Effector CD4-positive, alpha-beta T cell (primary cell): ENCODE measurements around the gene DNHD1.

Source experiments
- DNase-seq: peaks from one replicate; pipeline ENCODE4 v3.0.0-alpha.2; 2020

The DNHD1 gene

GRCh38 chr11:6538456-6538855, 41.4 kb downstream of the DNHD1 start:
- DNase-seq = no peak

DNA sequence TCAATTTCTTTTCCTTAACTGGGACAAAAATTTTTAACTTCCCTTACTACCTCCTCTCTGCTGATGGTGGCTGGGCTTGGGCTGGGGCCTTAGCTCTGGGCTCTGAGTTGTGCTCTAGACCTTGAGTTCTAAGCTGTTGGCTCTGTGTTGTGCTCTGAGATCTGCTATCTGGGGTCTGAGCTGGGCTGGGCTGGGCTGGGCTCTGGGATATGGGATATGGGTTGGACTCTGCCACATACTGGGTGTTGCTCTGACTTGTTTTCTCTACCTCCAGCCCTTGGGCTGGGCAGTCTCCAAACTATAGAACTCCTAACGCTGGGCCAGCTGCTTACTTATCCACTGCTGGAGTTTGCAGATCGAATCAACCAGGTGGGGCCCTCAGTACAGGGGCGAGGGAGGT, 41.9 kb downstream of the DNHD1 start:
- DNase-seq = no peak

GRCh38 chr11:6539748-6540268, 42.7 kb downstream of the DNHD1 start:
- DNase-seq = no peak

- DNase-seq = no peak
Observed at GRCh38 chr11:6541356-6541755, 44.3 kb downstream of the DNHD1 start.

DNA sequence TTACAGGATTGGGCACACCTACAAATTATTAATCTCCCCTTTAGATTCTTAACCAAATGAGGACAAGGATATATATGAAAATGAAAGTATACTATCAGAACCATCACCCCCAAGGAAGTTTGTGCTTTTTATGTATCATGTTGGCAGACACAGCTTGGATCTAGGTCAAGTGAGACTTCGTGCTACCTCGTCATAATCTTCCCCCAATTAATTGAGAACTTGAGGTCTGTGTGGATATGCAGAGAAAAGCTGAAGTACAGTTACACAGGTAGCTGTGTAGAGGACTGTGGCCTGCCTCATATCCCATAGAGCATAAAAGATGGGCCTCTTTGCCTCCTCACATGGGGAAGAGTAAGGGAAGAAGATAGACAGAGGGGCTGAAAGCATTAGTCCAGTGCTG, 45.6 kb downstream of the DNHD1 start:
- no peak for DNase-seq

GRCh38 chr11:6544921-6545850, 48.1 kb downstream of the DNHD1 start:
- DNase-seq = no peak

DNA sequence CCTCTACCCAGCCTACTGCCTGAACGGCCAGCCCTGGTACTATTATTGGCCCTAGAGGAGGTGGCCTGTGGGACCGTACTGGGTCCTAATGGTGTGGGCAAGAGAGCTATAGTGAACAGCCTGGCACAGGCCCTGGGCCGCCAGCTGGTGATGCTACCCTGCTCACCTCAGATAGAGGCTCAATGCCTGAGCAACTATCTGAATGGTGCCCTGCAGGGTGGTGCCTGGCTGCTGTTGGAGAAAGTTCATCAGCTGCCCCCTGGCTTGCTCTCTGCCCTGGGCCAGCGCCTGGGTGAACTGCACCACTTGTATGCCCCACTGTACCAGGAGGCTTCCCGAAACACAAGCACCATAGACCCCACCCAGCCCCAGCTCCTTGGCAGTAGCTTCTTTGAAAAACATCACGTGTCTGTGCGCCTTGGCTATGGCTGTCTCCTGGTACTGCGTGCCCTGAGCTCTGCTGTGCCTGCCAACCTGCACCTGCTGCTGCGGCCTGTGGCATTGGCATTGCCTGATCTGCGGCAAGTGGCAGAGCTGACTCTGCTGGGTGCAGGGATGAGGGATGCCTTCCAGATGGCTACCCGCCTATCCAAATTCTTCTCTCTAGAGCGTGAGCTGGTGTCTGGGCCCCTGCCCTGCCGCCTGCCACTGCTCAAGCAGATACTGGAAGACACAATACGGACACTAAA, 49.0 kb downstream of the DNHD1 start:
- no peak for DNase-seq

DNA sequence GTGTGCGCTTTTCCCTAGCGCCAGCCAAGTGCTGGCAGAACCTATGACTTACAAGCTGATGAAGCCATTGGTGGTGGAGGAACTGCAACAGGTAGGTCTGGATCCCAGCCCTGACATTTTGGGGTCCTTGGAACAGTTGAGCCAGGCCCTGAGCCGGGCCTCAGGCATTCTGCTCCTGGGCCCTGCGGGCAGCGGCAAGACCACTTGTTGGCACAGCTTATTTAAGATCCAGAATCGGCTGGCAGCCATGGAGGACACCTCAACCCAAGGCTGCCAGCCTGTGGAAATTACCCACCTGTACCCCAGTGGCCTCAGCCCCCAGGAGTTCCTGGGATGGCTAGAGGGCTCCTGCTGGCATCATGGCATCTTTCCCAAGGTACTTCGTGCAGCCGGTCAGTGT, 49.7 kb downstream of the DNHD1 start:
- no peak for DNase-seq

- no peak for DNase-seq
Observed at GRCh38 chr11:6547177-6547576, 50.1 kb downstream of the DNHD1 start.

DNA sequence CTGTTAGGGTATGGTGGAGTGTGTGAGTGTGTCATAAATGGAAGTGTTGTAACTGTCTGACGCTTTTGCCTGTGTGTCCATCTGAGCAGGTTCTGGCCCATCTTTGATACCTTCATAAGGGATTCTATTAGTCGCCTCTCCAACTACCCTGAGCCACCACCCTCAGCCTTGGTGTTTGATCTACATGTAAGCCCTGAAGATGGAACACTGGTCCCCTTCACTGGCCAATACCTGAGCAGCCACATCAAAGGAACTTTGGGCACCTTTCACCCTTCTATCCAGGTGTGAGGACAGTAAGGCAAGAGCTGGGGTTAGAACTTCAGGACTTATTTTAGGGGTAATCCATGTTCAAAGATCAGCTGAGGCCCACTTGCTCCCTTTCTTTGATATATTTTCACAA, 51.0 kb downstream of the DNHD1 start:
- no peak for DNase-seq

GRCh38 chr11:6548641-6549040, 51.6 kb downstream of the DNHD1 start:
- no peak for DNase-seq

DNA sequence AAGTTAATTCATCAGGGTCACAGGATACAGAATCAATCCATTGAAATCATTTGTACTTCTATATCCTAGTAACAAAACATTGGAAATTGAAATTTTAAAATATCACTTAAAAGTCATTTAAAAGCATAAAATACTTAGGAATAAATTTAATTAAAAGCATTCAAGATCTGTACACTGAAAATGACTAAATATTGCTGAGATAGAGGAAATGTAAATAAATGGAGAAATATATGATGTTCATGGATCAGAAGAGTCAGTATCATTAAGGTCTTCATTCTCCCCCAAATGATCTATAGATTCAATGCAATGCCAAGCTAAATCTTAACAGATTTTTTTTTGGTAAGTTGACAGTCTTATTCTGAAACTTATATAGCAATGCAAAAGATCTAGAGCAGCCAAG, 56.6 kb downstream of the DNHD1 start:
- DNase-seq = no peak

DNA sequence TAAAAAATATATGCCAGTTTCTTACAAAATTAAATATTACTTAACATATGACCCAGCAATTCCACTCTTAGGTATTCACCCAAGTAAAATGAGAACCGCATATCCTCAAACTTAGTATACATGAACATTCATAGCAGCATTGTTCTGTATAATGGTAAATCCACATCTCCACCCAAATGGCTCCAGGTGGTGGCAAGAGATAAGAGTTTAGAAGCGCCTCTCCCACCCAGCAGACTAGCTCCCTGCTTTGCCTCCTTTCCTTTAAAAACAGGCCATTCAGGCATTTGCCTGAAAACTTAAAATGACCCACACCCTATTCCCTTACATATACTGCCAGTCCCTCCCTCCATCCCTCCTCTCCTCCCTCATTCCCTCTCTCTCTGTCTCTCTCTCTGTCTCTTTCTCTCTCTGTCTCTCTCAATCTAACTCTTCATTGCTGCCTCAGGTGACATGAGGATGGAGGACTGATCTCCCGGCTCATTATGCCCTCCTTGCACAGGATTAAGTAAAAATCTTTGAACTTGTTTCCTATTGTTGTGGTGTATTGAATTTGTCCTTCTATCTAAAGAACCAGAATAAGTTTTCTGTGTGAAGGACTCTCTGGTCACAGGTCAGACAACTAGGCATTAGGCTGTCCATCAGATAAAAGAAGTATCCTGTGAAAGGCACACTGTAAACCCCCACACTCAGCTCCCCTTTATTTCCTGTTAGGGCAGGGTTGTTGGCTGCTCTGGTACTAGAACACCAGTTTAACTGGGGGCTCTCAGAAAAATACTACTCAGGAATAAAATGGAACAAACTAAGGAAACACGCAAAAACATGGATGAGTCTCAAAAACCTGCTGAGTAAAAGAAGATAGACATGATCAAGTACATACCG, 58.0 kb downstream of the DNHD1 start:
- no peak for DNase-seq

GRCh38 chr11:6556139-6556949, 59.3 kb downstream of the DNHD1 start:
- DNase-seq = no peak

- no peak for DNase-seq
Observed at GRCh38 chr11:6557063-6557462, 60.0 kb downstream of the DNHD1 start.

- DNase-seq = no peak
Observed at GRCh38 chr11:6557761-6558674, 60.9 kb downstream of the DNHD1 start.

DNA sequence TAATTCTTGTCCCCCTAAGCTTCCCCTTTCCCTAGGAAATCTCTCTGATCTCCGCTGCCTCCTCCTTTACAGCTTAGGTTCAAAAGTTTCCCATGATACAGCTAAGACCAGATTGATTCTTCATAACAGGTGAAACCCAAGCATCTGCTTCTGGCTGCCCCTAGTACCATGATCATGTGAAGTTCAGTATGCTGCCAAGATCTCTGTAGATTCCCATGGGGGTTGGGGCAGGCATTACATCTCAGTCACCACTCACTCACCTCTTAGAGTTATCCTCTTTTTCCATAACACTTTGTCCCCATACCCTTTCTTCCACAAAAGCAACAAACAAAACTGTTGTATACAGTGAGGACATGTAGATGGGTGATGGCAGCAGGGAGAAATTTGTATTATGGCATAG, 62.3 kb downstream of the DNHD1 start:
- no peak for DNase-seq

DNA sequence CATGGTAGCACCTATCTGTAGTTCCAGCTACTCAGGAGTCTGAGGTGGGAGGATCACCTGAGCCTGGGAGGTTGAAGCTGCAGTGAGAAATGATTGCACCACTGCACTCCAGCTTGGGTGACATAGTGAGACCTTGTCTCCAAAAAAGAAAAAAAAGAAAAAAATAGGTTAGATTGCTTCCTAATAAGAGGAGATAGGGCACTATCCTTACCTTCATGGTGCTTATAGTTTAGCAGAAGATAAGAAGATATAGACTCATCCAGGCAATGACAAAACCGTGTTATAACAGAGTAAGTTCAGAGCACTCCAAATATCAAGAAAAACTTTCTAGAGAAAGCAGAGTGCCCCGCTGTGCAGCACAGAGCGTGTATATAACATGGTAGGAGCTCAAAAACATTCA, 64.2 kb downstream of the DNHD1 start:
- no peak for DNase-seq

GRCh38 chr11:6563121-6563619, 66.1 kb downstream of the DNHD1 start:
- DNase-seq = no peak

DNA sequence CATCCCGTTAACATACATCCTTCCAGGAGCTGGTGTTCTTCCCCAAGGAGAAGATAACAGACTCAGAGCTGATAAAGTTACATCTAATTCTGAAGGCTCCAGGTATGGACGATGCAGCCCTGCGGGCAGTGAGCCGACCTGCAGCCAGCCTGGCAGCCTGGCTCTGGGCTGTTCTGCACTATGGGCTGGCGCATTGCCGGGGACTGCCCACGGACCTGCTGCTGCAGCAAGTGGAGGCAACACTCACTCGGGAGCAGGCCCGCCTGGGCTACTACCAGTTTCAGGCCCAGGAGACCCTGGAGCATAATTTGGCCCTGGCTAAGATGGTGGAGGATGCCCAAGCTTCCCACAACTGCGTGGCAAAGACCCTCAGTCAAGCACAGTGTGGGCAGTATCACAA, 66.6 kb downstream of the DNHD1 start:
- DNase-seq = no peak

GRCh38 chr11:6565325-6565724, 68.2 kb downstream of the DNHD1 start:
- no peak for DNase-seq
